HG02763 (cell line): ENCODE measurements around the gene SPATC1L.

Source experiments
- ATAC-seq: cut with Tn5 transposase; IDR thresholded peaks from one replicate; pipeline ENCODE4 v1.9.1; 2021; ENCODE audit warnings: mild to moderate bottlenecking, moderate library complexity; ENCODE audit not compliant: unreplicated experiment

SPATC1L gene

GRCh38 chr21:46215436-46216131, 31.3 kb upstream of the SPATC1L start:
- no peak for ATAC-seq

- ATAC-seq, result no peak
These were observed 30.4 kb upstream of the SPATC1L start for GRCh38 chr21:46214478-46215340.

- ATAC-seq, result no peak
These were observed 29.5 kb upstream of the SPATC1L start for GRCh38 chr21:46213620-46214286.

- ATAC-seq, result no peak
These were observed 28.6 kb upstream of the SPATC1L start for GRCh38 chr21:46212721-46213484.

GRCh38 chr21:46211786-46212720, 27.8 kb upstream of the SPATC1L start:
- no peak for ATAC-seq

- ATAC-seq, result no peak
These were observed 27.1 kb upstream of the SPATC1L start for GRCh38 chr21:46211376-46211775.

- ATAC-seq, result no peak
These were observed 26.3 kb upstream of the SPATC1L start for GRCh38 chr21:46210378-46211136.

- no peak for ATAC-seq
These were observed 24.8 kb upstream of the SPATC1L start for GRCh38 chr21:46208761-46209721.

- ATAC-seq, result no peak
These were observed 23.8 kb upstream of the SPATC1L start for GRCh38 chr21:46207920-46208591.

GRCh38 chr21:46207006-46207919, 23.0 kb upstream of the SPATC1L start:
- ATAC-seq, result no peak

- no peak for ATAC-seq
These were observed 22.1 kb upstream of the SPATC1L start for GRCh38 chr21:46206163-46207005.

- ATAC-seq, result no peak
These were observed 21.5 kb upstream of the SPATC1L start for GRCh38 chr21:46205766-46206162.

- ATAC-seq, result no peak
These were observed 20.9 kb upstream of the SPATC1L start for GRCh38 chr21:46205166-46205565.

- no peak for ATAC-seq
These were observed 18.9 kb upstream of the SPATC1L start for GRCh38 chr21:46203203-46203600.

- no peak for ATAC-seq
These were observed 18.4 kb upstream of the SPATC1L start for GRCh38 chr21:46202592-46203202.
